ENCODE data around the gene KCNQ1. TPM values are rescaled to one million over a fixed set of nuclear protein-coding genes. Genes with fewer than 3 reads are reported as not detected.

The KCNQ1 gene
- total RNA-seq, 1 experiment from 2014 or later = 10.7 TPM

DNA sequence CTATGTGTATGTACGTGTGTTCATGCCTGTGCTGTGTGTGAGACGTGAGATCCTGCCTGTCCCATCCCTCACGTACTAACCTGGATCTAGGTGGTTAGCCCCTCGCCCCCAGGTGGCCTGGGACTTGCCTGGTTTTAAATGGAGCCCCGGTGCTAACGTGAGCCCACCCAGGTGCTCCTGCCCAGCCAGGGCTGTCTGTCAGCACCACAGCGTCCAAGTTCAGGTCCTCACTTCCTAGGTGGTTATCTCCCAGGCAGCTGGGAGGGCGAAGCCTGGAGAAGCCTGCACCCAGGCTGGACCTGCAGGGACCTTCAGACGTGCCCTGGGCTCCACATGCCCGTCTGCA, 86.0 kb downstream of the KCNQ1 start:
- H3K27me3 ChIP-seq (ENCODE audit: insufficient read depth, low read length) = no peaks in the 10 kb centered on the region
- no peak overlapping the region for H3K4me3 ChIP-seq (replicated peaks in 1 of 2; ENCODE audit: low read depth in 1 of 2, low read length in 2 of 2)
- H3K27ac ChIP-seq (ENCODE audit: low read depth, low read length) = no peak overlapping the region
- H4K20me1 ChIP-seq (ENCODE audit: insufficient read depth) = no peaks in the 10 kb centered on the region
- no peak overlapping the region for H3K4me2 ChIP-seq (ENCODE audit: low read length)
- H3K79me2 ChIP-seq (ENCODE audit: insufficient read depth, low read length) = no peaks in the 10 kb centered on the region
- DNase-seq (ENCODE audit: low read depth, low spot score) = no peak
- intact Hi-C loops (cut with micrococcal nuclease) = loop anchor here (1.0 to 10.0 kb wide), 3 partner anchors 103 to 886 kb away; no protein-coding TSS in a partner anchor
- TF ChIP-seq JUND (IDR thresholded peaks at IDR 0.05) (no peak), RAD21 (IDR thresholded peaks at IDR 0.05; ENCODE audit: low read depth) (no peak), EZH2phosphoT487 (IDR thresholded peaks at IDR 0.05; ENCODE audit: borderline replicate concordance) (no peak), EGR1 (IDR thresholded peaks at IDR 0.05; ENCODE audit: low read depth) (no peak), SIN3A (IDR thresholded peaks at IDR 0.05; ENCODE audit: low read depth) (no peak), TCF7L2 (IDR thresholded peaks at IDR 0.05; ENCODE audit: borderline replicate concordance, extremely low read depth, insufficient read depth, insufficient read length) (no peak), POLR2A (IDR thresholded peaks at IDR 0.05; ENCODE audit: borderline replicate concordance, extremely low read depth, insufficient read depth, insufficient read length) (no peak), EZH2 (IDR thresholded peaks at IDR 0.05) (no peak), CEBPB (IDR thresholded peaks at IDR 0.05; ENCODE audit: low read depth) (no peak), ZNF274 (IDR thresholded peaks at IDR 0.05; ENCODE audit: low read depth, low read length) (no peak), FOSL1 (IDR thresholded peaks at IDR 0.05; ENCODE audit: low read depth) (no peak), YY1 (IDR thresholded peaks at IDR 0.05; ENCODE audit: extremely low read depth, insufficient replicate concordance, low read depth, low read length) (no peak), POLR2AphosphoS5 (IDR thresholded peaks at IDR 0.05; ENCODE audit: low read depth, low read length) (no peak), ELF1 (IDR thresholded peaks at IDR 0.05; ENCODE audit: borderline replicate concordance, low read depth) (no peak)
- TF ChIP-seq, protein P1, sequence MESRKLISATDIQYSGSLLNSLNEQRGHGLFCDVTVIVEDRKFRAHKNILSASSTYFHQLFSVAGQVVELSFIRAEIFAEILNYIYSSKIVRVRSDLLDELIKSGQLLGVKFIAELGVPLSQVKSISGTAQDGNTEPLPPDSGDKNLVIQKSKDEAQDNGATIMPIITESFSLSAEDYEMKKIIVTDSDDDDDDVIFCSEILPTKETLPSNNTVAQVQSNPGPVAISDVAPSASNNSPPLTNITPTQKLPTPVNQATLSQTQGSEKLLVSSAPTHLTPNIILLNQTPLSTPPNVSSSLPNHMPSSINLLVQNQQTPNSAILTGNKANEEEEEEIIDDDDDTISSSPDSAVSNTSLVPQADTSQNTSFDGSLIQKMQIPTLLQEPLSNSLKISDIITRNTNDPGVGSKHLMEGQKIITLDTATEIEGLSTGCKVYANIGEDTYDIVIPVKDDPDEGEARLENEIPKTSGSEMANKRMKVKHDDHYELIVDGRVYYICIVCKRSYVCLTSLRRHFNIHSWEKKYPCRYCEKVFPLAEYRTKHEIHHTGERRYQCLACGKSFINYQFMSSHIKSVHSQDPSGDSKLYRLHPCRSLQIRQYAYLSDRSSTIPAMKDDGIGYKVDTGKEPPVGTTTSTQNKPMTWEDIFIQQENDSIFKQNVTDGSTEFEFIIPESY (IDR thresholded peaks at IDR 0.05; ENCODE audit: extremely low read depth, insufficient replicate concordance, low read length) = no peak
- TF ChIP-seq, protein P2, sequence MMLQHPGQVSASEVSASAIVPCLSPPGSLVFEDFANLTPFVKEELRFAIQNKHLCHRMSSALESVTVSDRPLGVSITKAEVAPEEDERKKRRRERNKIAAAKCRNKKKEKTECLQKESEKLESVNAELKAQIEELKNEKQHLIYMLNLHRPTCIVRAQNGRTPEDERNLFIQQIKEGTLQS (IDR thresholded peaks at IDR 0.05) = no peak
- TF ChIP-seq, protein P3, sequence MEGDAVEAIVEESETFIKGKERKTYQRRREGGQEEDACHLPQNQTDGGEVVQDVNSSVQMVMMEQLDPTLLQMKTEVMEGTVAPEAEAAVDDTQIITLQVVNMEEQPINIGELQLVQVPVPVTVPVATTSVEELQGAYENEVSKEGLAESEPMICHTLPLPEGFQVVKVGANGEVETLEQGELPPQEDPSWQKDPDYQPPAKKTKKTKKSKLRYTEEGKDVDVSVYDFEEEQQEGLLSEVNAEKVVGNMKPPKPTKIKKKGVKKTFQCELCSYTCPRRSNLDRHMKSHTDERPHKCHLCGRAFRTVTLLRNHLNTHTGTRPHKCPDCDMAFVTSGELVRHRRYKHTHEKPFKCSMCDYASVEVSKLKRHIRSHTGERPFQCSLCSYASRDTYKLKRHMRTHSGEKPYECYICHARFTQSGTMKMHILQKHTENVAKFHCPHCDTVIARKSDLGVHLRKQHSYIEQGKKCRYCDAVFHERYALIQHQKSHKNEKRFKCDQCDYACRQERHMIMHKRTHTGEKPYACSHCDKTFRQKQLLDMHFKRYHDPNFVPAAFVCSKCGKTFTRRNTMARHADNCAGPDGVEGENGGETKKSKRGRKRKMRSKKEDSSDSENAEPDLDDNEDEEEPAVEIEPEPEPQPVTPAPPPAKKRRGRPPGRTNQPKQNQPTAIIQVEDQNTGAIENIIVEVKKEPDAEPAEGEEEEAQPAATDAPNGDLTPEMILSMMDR (IDR thresholded peaks at IDR 0.05 in 2 of 3, conservative IDR thresholded peaks at IDR 0.05 in 1 of 3; ENCODE audit: borderline replicate concordance in 1 of 3, insufficient read depth in 1 of 3, low read depth in 2 of 3, low read length in 2 of 3) = no peak
- TF ChIP-seq, protein P4, sequence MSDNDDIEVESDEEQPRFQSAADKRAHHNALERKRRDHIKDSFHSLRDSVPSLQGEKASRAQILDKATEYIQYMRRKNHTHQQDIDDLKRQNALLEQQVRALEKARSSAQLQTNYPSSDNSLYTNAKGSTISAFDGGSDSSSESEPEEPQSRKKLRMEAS (IDR thresholded peaks at IDR 0.05) = no peak
- H3K36me3 ChIP-seq (ENCODE audit: control insufficient read depth in 1 of 2, insufficient read depth in 2 of 2, low read length in 2 of 2) = no peaks in the 10 kb centered on the region
- no peak overlapping the region for H2AFZ ChIP-seq (ENCODE audit: low read depth, low read length, poor library complexity, severe bottlenecking)
- no peaks in the 10 kb centered on the region for H3K9me2 ChIP-seq (ENCODE audit: insufficient read depth)
- ChIA-PET POLR2A (interaction anchor here (0.8 kb wide), 1 partner anchor 355 kb away, joined by 4 read pairs; the partner anchor contains the start of gene CDKN1C), CTCF (interaction anchor here (1.1 to 5.4 kb wide), 6 partner anchors 104 to 399 kb away, joined by 3 to 337 read pairs (median 16); partner anchors contain the start of genes CDKN1C and PHLDA2), RAD21 (ENCODE audit: low non-redundant PET in 1 of 2, low total read pairs in 2 of 2, uncharacterized antibody in 2 of 2, unreplicated experiment in 2 of 2) (interaction anchor here (1.1 to 4.9 kb wide), 9 partner anchors 103 to 399 kb away, joined by 3 to 85 read pairs (median 12); partner anchors contain the start of genes PHLDA2 (in 1 of the 2) and TSSC4 (in 1 of the 2))
- H3K9me3 ChIP-seq (ENCODE audit: control insufficient read depth in 1 of 2, insufficient read depth in 1 of 2, low read depth in 1 of 2, low read length in 2 of 2) = no peaks in the 10 kb centered on the region
- no TSS peak for BruUV-seq (replicated peaks)
- H3K4me1 ChIP-seq (ENCODE audit: control insufficient read depth in 1 of 2, insufficient read depth in 2 of 2, low read length in 2 of 2) = peaks cover 24 to 32% of the 10 kb centered on the region in 2 experiments
- no peak for ATAC-seq
- no peak overlapping the region for H3K9ac ChIP-seq (ENCODE audit: low read length)
